ENCODE data around the gene PTK7.
"Not testable (repeated sequence)": the region's sequence is repeated elsewhere in the genome, so short reads cannot be mapped to it uniquely, and the experiment has no call there.

The PTK7 gene

GRCh38 chr6:43040542-43041257 lies 35.4 kb upstream of the PTK7 start:
- Histone ChIP-seq H3K27me3 (ENCODE audit: control insufficient read depth, insufficient read depth, low read length) (no peaks in the 10 kb centered on the region), H3K9me3 (ENCODE audit: control insufficient read depth, insufficient read depth, low read length) (no peaks in the 10 kb centered on the region), H3K4me1 (ENCODE audit: control insufficient read depth, insufficient read depth, low read length) (no peaks in the 10 kb centered on the region), H3K36me3 (ENCODE audit: control insufficient read depth, insufficient read depth, low read length) (peaks cover 54% of the 10 kb centered on the region), H3K9ac (ENCODE audit: low read depth, low read length) (no peak overlapping the region), H3K27ac (ENCODE audit: low read depth, low read length) (no peak overlapping the region), H3K4me3 (ENCODE audit: low read depth, low read length) (no peak overlapping the region)

GRCh38 chr6:43041475-43041874 lies 34.6 kb upstream of the PTK7 start:
- H3K27ac ChIP-seq (ENCODE audit: low read depth, low read length); H3K9ac ChIP-seq (ENCODE audit: low read depth, low read length); H3K4me3 ChIP-seq (ENCODE audit: low read depth, low read length); H3K27me3 ChIP-seq (ENCODE audit: control insufficient read depth, insufficient read depth, low read length); H3K4me1 ChIP-seq (ENCODE audit: control insufficient read depth, insufficient read depth, low read length); H3K9me3 ChIP-seq (ENCODE audit: control insufficient read depth, insufficient read depth, low read length): not testable (repeated sequence)
- H3K36me3 ChIP-seq (ENCODE audit: control insufficient read depth, insufficient read depth, low read length) = peaks cover 58% of the 10 kb centered on the region

- Histone ChIP-seq H3K27ac (ENCODE audit: low read depth, low read length) (no peak overlapping the region), H3K36me3 (ENCODE audit: control insufficient read depth, insufficient read depth, low read length) (peaks cover 52% of the 10 kb centered on the region), H3K9me3 (ENCODE audit: control insufficient read depth, insufficient read depth, low read length) (no peaks in the 10 kb centered on the region), H3K9ac (ENCODE audit: low read depth, low read length) (no peak overlapping the region), H3K4me1 (ENCODE audit: control insufficient read depth, insufficient read depth, low read length) (no peaks in the 10 kb centered on the region), H3K27me3 (ENCODE audit: control insufficient read depth, insufficient read depth, low read length) (no peaks in the 10 kb centered on the region), H3K4me3 (ENCODE audit: low read depth, low read length) (no peak overlapping the region)
Observed at GRCh38 chr6:43043310-43043709, 32.8 kb upstream of the PTK7 start.

GRCh38 chr6:43045371-43045930 lies 30.7 kb upstream of the PTK7 start:
- H3K9me3 ChIP-seq (ENCODE audit: control insufficient read depth, insufficient read depth, low read length) = no peaks in the 10 kb centered on the region
- H3K27me3 ChIP-seq (ENCODE audit: control insufficient read depth, insufficient read depth, low read length) = no peaks in the 10 kb centered on the region
- peaks cover 65% of the 10 kb centered on the region for H3K36me3 ChIP-seq (ENCODE audit: control insufficient read depth, insufficient read depth, low read length)
- no peak overlapping the region for H3K4me3 ChIP-seq (ENCODE audit: low read depth, low read length)
- no peaks in the 10 kb centered on the region for H3K4me1 ChIP-seq (ENCODE audit: control insufficient read depth, insufficient read depth, low read length)
- no peak overlapping the region for H3K9ac ChIP-seq (ENCODE audit: low read depth, low read length)
- no peak overlapping the region for H3K27ac ChIP-seq (ENCODE audit: low read depth, low read length)

- H3K27ac ChIP-seq (ENCODE audit: low read depth, low read length) = no peak overlapping the region
- H3K27me3 ChIP-seq (ENCODE audit: control insufficient read depth, insufficient read depth, low read length) = no peaks in the 10 kb centered on the region
- H3K4me1 ChIP-seq (ENCODE audit: control insufficient read depth, insufficient read depth, low read length) = peaks cover 5% of the 10 kb centered on the region
- H3K9me3 ChIP-seq (ENCODE audit: control insufficient read depth, insufficient read depth, low read length) = no peaks in the 10 kb centered on the region
- no peak overlapping the region for H3K9ac ChIP-seq (ENCODE audit: low read depth, low read length)
- no peak overlapping the region for H3K4me3 ChIP-seq (ENCODE audit: low read depth, low read length)
- H3K36me3 ChIP-seq (ENCODE audit: control insufficient read depth, insufficient read depth, low read length) = peaks cover 59% of the 10 kb centered on the region
Observed at GRCh38 chr6:43047998-43048397, 28.1 kb upstream of the PTK7 start.

GRCh38 chr6:43050981-43051380 lies 25.1 kb upstream of the PTK7 start:
- H3K9me3 ChIP-seq (ENCODE audit: control insufficient read depth, insufficient read depth, low read length) = no peaks in the 10 kb centered on the region
- H3K9ac ChIP-seq (ENCODE audit: low read depth, low read length) = no peak overlapping the region
- peaks cover 52% of the 10 kb centered on the region for H3K36me3 ChIP-seq (ENCODE audit: control insufficient read depth, insufficient read depth, low read length)
- H3K27ac ChIP-seq (ENCODE audit: low read depth, low read length) = no peak overlapping the region
- no peak overlapping the region for H3K4me3 ChIP-seq (ENCODE audit: low read depth, low read length)
- peaks cover 9% of the 10 kb centered on the region for H3K4me1 ChIP-seq (ENCODE audit: control insufficient read depth, insufficient read depth, low read length)
- H3K27me3 ChIP-seq (ENCODE audit: control insufficient read depth, insufficient read depth, low read length) = no peaks in the 10 kb centered on the region

GRCh38 chr6:43052225-43052841 lies 23.8 kb upstream of the PTK7 start:
- Histone ChIP-seq H3K4me1 (ENCODE audit: control insufficient read depth, insufficient read depth, low read length) (peaks cover 9% of the 10 kb centered on the region), H3K27me3 (ENCODE audit: control insufficient read depth, insufficient read depth, low read length) (no peaks in the 10 kb centered on the region), H3K36me3 (ENCODE audit: control insufficient read depth, insufficient read depth, low read length) (peaks cover 53% of the 10 kb centered on the region), H3K27ac (ENCODE audit: low read depth, low read length) (peak overlapping the region; percentile 90), H3K9me3 (ENCODE audit: control insufficient read depth, insufficient read depth, low read length) (no peaks in the 10 kb centered on the region), H3K4me3 (ENCODE audit: low read depth, low read length) (peak overlapping the region; percentile 97), H3K9ac (ENCODE audit: low read depth, low read length) (peak overlapping the region; percentile 94; the same call in 1 of the 2 replicates)

GRCh38 chr6:43052842-43053544 lies 23.1 kb upstream of the PTK7 start:
- peak overlapping the region; percentile 90 for H3K27ac ChIP-seq (ENCODE audit: low read depth, low read length)
- peaks cover 9% of the 10 kb centered on the region for H3K4me1 ChIP-seq (ENCODE audit: control insufficient read depth, insufficient read depth, low read length)
- H3K9me3 ChIP-seq (ENCODE audit: control insufficient read depth, insufficient read depth, low read length) = no peaks in the 10 kb centered on the region
- peak overlapping the region; percentile 94 for H3K9ac ChIP-seq (ENCODE audit: low read depth, low read length)
- H3K36me3 ChIP-seq (ENCODE audit: control insufficient read depth, insufficient read depth, low read length) = peaks cover 53% of the 10 kb centered on the region
- H3K4me3 ChIP-seq (ENCODE audit: low read depth, low read length) = peak overlapping the region; percentile 97
- no peaks in the 10 kb centered on the region for H3K27me3 ChIP-seq (ENCODE audit: control insufficient read depth, insufficient read depth, low read length)

GRCh38 chr6:43053545-43054205 lies 22.4 kb upstream of the PTK7 start, which contains the start of gene CUL7:
Gene CUL7 (minus strand): TSS chr6:43053851. CDS start chr6:43052788, 1,063 bp downstream.
- Histone ChIP-seq H3K27ac (ENCODE audit: low read depth, low read length) (peak within 1 kb of the TSS; percentile 90), H3K4me1 (ENCODE audit: control insufficient read depth, insufficient read depth, low read length) (peaks cover 15% of the 10 kb centered on the region), H3K4me3 (ENCODE audit: low read depth, low read length) (peak within 1 kb of the TSS; percentile 97), H3K36me3 (ENCODE audit: control insufficient read depth, insufficient read depth, low read length) (peaks cover 47% of the 10 kb centered on the region), H3K27me3 (ENCODE audit: control insufficient read depth, insufficient read depth, low read length) (no peaks in the 10 kb centered on the region), H3K9me3 (ENCODE audit: control insufficient read depth, insufficient read depth, low read length) (no peaks in the 10 kb centered on the region), H3K9ac (ENCODE audit: low read depth, low read length) (peak within 1 kb of the TSS; percentile 94)

GRCh38 chr6:43054206-43054943 lies 21.7 kb upstream of the PTK7 start:
- H3K4me3 ChIP-seq (ENCODE audit: low read depth, low read length) = peak overlapping the region; percentile 97
- H3K27ac ChIP-seq (ENCODE audit: low read depth, low read length) = peak overlapping the region; percentile 90
- peaks cover 41% of the 10 kb centered on the region for H3K36me3 ChIP-seq (ENCODE audit: control insufficient read depth, insufficient read depth, low read length)
- H3K4me1 ChIP-seq (ENCODE audit: control insufficient read depth, insufficient read depth, low read length) = peaks cover 15% of the 10 kb centered on the region
- no peaks in the 10 kb centered on the region for H3K9me3 ChIP-seq (ENCODE audit: control insufficient read depth, insufficient read depth, low read length)
- no peaks in the 10 kb centered on the region for H3K27me3 ChIP-seq (ENCODE audit: control insufficient read depth, insufficient read depth, low read length)
- no peak overlapping the region for H3K9ac ChIP-seq (ENCODE audit: low read depth, low read length)

All from HUES48 (cell line).